OCI-LY1 (cell line): Measurements from ENCODE around the gene AKT3.

Experiments used
- H2AFZ ChIP-seq: fragments of 200-600 bp; sonication (generic), shearing (Covaris generic); 2 replicates; pipeline ENCODE4 v1.6.0; 2014; ENCODE audit warnings: antibody characterized with exemption, mild to moderate bottlenecking, low read length
- H3F3A ChIP-seq: fragments of 200-600 bp; sonication (generic), shearing (Covaris generic); 2 replicates; pipeline ENCODE4 v1.6.0; 2014; ENCODE audit warnings: mild to moderate bottlenecking, antibody characterized with exemption, low read length, moderate library complexity; ENCODE audit not compliant: insufficient read depth
- H3K27ac ChIP-seq: fragments of 200-600 bp; sonication (generic); 2 replicates; pipeline ENCODE4 v1.5.1; 2014; ENCODE audit warnings: low read length, mixed run types, mild to moderate bottlenecking, low read depth; ENCODE audit not compliant: poor library complexity, severe bottlenecking
- H3K27me3 ChIP-seq: fragments of 200-600 bp; sonication (generic); 2 replicates; pipeline ENCODE4 v1.6.0; 2014; ENCODE audit warnings: antibody characterized with exemption, mild to moderate bottlenecking, low read length, moderate library complexity; ENCODE audit not compliant: insufficient read depth
- H3K36me3 ChIP-seq: fragments of 200-600 bp; sonication (generic); 2 replicates; pipeline ENCODE4 v1.6.1; 2014; ENCODE audit warnings: mild to moderate bottlenecking, antibody characterized with exemption, low read length, moderate library complexity, mixed read lengths; ENCODE audit not compliant: insufficient read depth
- H3K4me1 ChIP-seq: fragments of 200-600 bp; sonication (generic); 2 replicates; pipeline ENCODE4 v1.5.1; 2014; ENCODE audit warnings: mild to moderate bottlenecking, low read length, moderate library complexity; ENCODE audit not compliant: insufficient read depth, severe bottlenecking
- H3K4me2 ChIP-seq: fragments of 200-600 bp; sonication (generic), shearing (Covaris generic); 2 replicates; pipeline ENCODE4 v1.6.1; 2014; ENCODE audit warnings: low read length
- H3K4me3 ChIP-seq: fragments of 200-600 bp; sonication (generic); 2 replicates; pipeline ENCODE4 v1.5.1; 2014; ENCODE audit warnings: low read length, low read depth, mild to moderate bottlenecking, mixed read lengths; ENCODE audit not compliant: poor library complexity, severe bottlenecking
- H3K79me2 ChIP-seq: fragments of 200-600 bp; shearing (Covaris generic); 2 replicates; pipeline ENCODE4 v1.6.1; 2016; ENCODE audit warnings: mixed run types, low read length, mixed read lengths; ENCODE audit not compliant: insufficient read depth
- H3K9ac ChIP-seq: fragments of 200-600 bp; sonication (generic), shearing (Covaris generic); 2 replicates; pipeline ENCODE4 v1.6.1; 2014; ENCODE audit warnings: mild to moderate bottlenecking, low read length, mixed read lengths
- H3K9me2 ChIP-seq: fragments of 200-600 bp; sonication (generic), shearing (Covaris generic); 2 replicates; pipeline ENCODE4 v1.6.1; 2014; ENCODE audit warnings: low read depth, mild to moderate bottlenecking, low read length, mixed read lengths
- H3K9me3 ChIP-seq: fragments of 200-600 bp; shearing (Covaris generic); 2 replicates; pipeline ENCODE4 v1.6.1; 2014; ENCODE audit warnings: low read length, mixed read lengths
- H4K20me1 ChIP-seq: fragments of 200-600 bp; sonication (generic), shearing (Covaris generic); 2 replicates; pipeline ENCODE4 v1.6.0; 2016; ENCODE audit warnings: mild to moderate bottlenecking, low read length; ENCODE audit not compliant: insufficient read depth
- EZH2 ChIP-seq: fragments of 200-600 bp; sonication (generic), shearing (Covaris generic); IDR thresholded peaks from 2 replicates; pipeline ENCODE4 v1.8.0; 2017; ENCODE audit warnings: borderline replicate concordance, mixed run types, mild to moderate bottlenecking, antibody characterized with exemption, low read length, moderate library complexity, mixed read lengths
- TF ChIP-seq, protein P1 (sequence below): fragments of 200-600 bp; sonication (generic), shearing (Covaris generic); IDR thresholded peaks from 2 replicates; pipeline ENCODE4 v1.5.1; 2017; ENCODE audit warnings: mild to moderate bottlenecking, antibody characterized with exemption, low read length, moderate library complexity, mixed read lengths

Gene AKT3

DNA sequence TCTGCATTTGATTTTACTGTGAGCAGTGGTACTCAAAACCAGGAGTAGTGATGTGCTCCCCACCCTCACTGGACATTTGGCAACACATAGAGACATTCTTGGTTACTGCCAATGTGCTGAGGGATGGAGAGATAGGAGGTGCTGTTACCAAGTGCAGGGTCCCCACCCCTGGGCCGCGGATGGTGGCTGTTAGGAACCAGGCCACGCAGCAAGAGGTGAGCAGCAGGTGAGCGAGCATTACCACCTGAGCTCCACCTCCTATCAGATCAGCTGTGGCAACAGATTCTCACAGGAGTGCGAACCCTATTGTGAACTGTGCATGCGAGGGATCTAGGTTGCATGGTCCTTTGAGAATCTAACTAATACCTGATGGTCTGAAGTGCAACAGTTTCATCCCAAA is 95.7 kb downstream of the AKT3 start:
- H3F3A ChIP-seq: no peaks in the 10 kb centered on the region
- no peaks in the 10 kb centered on the region for H3K79me2 ChIP-seq
- H3K9ac ChIP-seq: no peak overlapping the region
- TF ChIP-seq, protein P1, sequence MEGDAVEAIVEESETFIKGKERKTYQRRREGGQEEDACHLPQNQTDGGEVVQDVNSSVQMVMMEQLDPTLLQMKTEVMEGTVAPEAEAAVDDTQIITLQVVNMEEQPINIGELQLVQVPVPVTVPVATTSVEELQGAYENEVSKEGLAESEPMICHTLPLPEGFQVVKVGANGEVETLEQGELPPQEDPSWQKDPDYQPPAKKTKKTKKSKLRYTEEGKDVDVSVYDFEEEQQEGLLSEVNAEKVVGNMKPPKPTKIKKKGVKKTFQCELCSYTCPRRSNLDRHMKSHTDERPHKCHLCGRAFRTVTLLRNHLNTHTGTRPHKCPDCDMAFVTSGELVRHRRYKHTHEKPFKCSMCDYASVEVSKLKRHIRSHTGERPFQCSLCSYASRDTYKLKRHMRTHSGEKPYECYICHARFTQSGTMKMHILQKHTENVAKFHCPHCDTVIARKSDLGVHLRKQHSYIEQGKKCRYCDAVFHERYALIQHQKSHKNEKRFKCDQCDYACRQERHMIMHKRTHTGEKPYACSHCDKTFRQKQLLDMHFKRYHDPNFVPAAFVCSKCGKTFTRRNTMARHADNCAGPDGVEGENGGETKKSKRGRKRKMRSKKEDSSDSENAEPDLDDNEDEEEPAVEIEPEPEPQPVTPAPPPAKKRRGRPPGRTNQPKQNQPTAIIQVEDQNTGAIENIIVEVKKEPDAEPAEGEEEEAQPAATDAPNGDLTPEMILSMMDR: no peak
- TF ChIP-seq EZH2: no peak
- H3K4me2 ChIP-seq: no peak overlapping the region
- H3K4me1 ChIP-seq: no peaks in the 10 kb centered on the region
- H4K20me1 ChIP-seq: no peaks in the 10 kb centered on the region
- no peak overlapping the region for H2AFZ ChIP-seq
- no peak overlapping the region for H3K4me3 ChIP-seq
- no peaks in the 10 kb centered on the region for H3K9me2 ChIP-seq
- no peak overlapping the region for H3K27ac ChIP-seq
- no peaks in the 10 kb centered on the region for H3K27me3 ChIP-seq
- H3K36me3 ChIP-seq: no peaks in the 10 kb centered on the region
- H3K9me3 ChIP-seq: no peaks in the 10 kb centered on the region

DNA sequence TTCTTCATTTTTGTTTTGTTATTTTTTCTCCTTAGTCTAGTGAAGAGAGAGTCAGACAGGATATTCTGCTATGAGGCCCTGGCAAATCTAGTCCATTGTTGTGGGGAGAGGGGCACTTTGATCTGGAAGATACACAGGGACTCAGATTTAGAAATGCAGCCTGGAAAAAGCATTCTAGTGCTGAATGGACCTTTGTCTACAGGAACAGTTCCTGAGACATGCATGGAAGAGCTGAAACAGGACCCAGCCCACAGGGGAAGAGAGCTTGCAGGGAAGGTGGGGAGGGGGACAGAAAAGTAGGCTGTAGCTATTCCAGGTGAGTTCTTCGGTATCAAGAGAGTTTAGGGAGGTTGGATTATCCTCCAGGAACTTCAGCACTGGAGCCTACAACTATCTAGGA is 98.5 kb downstream of the AKT3 start:
- Histone ChIP-seq H3K9me2 (no peaks in the 10 kb centered on the region), H3K27ac (no peak overlapping the region), H3K36me3 (no peaks in the 10 kb centered on the region), H3K4me1 (no peaks in the 10 kb centered on the region), H4K20me1 (no peaks in the 10 kb centered on the region), H3K9me3 (no peaks in the 10 kb centered on the region), H3K4me2 (no peak overlapping the region), H3K9ac (no peak overlapping the region), H3F3A (no peaks in the 10 kb centered on the region), H3K4me3 (no peak overlapping the region), H3K79me2 (no peaks in the 10 kb centered on the region), H3K27me3 (no peaks in the 10 kb centered on the region), H2AFZ (no peak overlapping the region)
- TF ChIP-seq, protein P1: no peak
- no peak for TF ChIP-seq EZH2

DNA sequence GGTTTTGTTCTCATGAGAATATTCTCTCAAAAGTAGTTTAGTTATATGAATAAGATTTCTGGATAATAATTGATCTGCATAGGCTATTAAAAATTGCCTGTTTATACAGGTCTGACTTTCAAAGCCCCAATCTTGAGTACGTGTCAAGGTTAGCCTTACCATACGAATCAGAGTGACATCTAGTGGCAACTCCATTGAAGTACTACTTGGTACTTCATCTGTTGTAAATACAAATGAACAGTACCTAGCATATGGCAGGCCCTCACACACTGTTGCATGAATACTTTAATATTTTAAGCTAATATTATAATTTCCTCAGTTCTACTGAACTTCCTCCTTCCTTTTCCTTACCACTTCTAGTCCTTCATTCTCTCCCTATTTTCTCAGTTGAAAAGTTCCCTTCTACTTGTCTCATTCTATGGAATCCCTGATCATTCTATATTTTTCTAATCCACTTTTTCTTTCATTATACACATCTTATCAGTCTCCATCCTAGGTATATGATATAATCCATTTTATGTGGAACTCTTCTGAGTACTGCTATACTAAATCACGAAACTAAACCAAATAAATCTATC is 101.2 kb downstream of the AKT3 start:
- Histone ChIP-seq H3K27ac (no peak overlapping the region), H3F3A (no peaks in the 10 kb centered on the region), H3K4me2 (no peak overlapping the region), H3K36me3 (no peaks in the 10 kb centered on the region), H3K4me3 (no peak overlapping the region), H3K4me1 (no peaks in the 10 kb centered on the region), H3K79me2 (no peaks in the 10 kb centered on the region), H4K20me1 (no peaks in the 10 kb centered on the region), H3K9me2 (no peaks in the 10 kb centered on the region), H2AFZ (no peak overlapping the region), H3K9me3 (no peaks in the 10 kb centered on the region), H3K9ac (no peak overlapping the region), H3K27me3 (no peaks in the 10 kb centered on the region)
- TF ChIP-seq, protein P1: peak; percentile 69
- TF ChIP-seq EZH2: no peak
